SK-N-SH treated with all-trans-retinoic acid at 6 μM for 48 hours (cell line): ENCODE data around the gene GNAS.
"Not testable (repeated sequence)": the region's sequence is repeated elsewhere in the genome, so short reads cannot be mapped to it uniquely, and the experiment has no call there.

Experiments used
- BACH2 ChIP-seq: fragments of 250-450 bp; sonication (Bioruptor Pico); IDR thresholded peaks from 2 replicates; pipeline ENCODE4 v1.9.0; 2021; ENCODE audit warnings: mild to moderate bottlenecking, borderline replicate concordance
- CSDC2 ChIP-seq: fragments of 250-450 bp; sonication (Bioruptor Pico); IDR thresholded peaks from 2 replicates; pipeline ENCODE4 v1.5.0; 2020; ENCODE audit warnings: mild to moderate bottlenecking, moderate library complexity
- PPARA ChIP-seq: fragments of 250-450 bp; sonication (Bioruptor Pico); IDR thresholded peaks from 2 replicates; pipeline ENCODE4 v1.5.0; 2020; ENCODE audit warnings: mild to moderate bottlenecking, borderline replicate concordance
- RARB ChIP-seq: fragments of 250-450 bp; sonication (Bioruptor Pico); IDR thresholded peaks from 2 replicates; pipeline ENCODE4 v1.8.0; 2021; ENCODE audit warnings: mild to moderate bottlenecking, moderate library complexity
- SNAI2 ChIP-seq: fragments of 250-450 bp; sonication (Bioruptor Pico); IDR thresholded peaks from 2 replicates; pipeline ENCODE4 v1.5.0; 2020; ENCODE audit warnings: mild to moderate bottlenecking, moderate library complexity
- TOX ChIP-seq: fragments of 250-450 bp; sonication (Bioruptor Pico); IDR thresholded peaks from 2 replicates; pipeline ENCODE4 v1.8.0; 2021; ENCODE audit warnings: mild to moderate bottlenecking, moderate library complexity, borderline replicate concordance
- ZC3H10 ChIP-seq: fragments of 250-450 bp; sonication (Bioruptor Pico); IDR thresholded peaks from 2 replicates; pipeline ENCODE4 v1.5.1; 2021; ENCODE audit warnings: mild to moderate bottlenecking, moderate library complexity
- ZFP30 ChIP-seq: fragments of 450-650 bp; formaldehyde crosslinking; IDR thresholded peaks from 2 replicates; pipeline ENCODE4 v1.5.0; 2022; ENCODE audit warnings: mild to moderate bottlenecking, moderate library complexity
- ZNF565 ChIP-seq: fragments of 450-650 bp; formaldehyde crosslinking; conservative IDR thresholded peaks from 2 replicates; pipeline ENCODE4 v1.5.0; 2020; ENCODE audit warnings: low read depth, mild to moderate bottlenecking, moderate library complexity
- ZNF70 ChIP-seq: fragments of 450-650 bp; formaldehyde crosslinking; IDR thresholded peaks from 2 replicates; pipeline ENCODE4 v1.5.0; 2020; ENCODE audit warnings: mild to moderate bottlenecking, moderate library complexity
- TF ChIP-seq, protein P1 (sequence below): fragments of 250-450 bp; sonication (Bioruptor Pico); IDR thresholded peaks from 2 replicates; pipeline ENCODE4 v1.8.0; 2020; ENCODE audit warnings: mild to moderate bottlenecking, moderate library complexity, borderline replicate concordance
- TF ChIP-seq, protein P2 (sequence below): fragments of 250-450 bp; sonication (Bioruptor Pico); IDR thresholded peaks from 2 replicates; pipeline ENCODE4 v1.5.0; 2020; ENCODE audit warnings: mild to moderate bottlenecking, moderate library complexity
- TF ChIP-seq, protein P3 (sequence below): fragments of 250-450 bp; sonication (Bioruptor Pico); IDR thresholded peaks from 2 replicates; pipeline ENCODE4 v1.5.1; 2021; ENCODE audit warnings: mild to moderate bottlenecking, moderate library complexity

DNA sequence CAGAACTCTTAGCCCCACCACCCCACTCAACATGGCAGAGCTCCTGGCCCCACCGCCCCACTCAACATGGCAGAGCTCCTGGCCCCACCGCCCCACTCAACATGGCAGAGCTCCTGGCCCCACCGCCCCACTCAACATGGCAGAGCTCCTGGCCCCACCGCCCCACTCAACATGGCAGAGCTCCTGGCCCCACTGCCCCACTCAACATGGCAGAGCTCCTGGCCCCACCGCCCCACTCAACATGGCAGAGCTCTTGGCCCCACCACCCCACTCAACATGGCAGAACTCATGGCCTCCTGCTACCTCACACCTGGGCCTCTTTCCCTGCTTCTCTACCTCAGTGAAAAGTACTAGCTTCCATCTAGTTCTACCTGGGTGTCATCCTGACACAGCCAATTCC lies 23.7 kb upstream of the GNAS start:
- TF ChIP-seq ZC3H10 (CRISPR knock-in tag); RARB (CRISPR knock-in tag); SNAI2 (CRISPR knock-in tag); CSDC2 (CRISPR knock-in tag); BACH2 (CRISPR knock-in tag); ZFP30 (CRISPR knock-in tag); ZNF565; TOX (CRISPR knock-in tag); ZNF70; PPARA: not testable (repeated sequence)
- TF ChIP-seq, protein P1, sequence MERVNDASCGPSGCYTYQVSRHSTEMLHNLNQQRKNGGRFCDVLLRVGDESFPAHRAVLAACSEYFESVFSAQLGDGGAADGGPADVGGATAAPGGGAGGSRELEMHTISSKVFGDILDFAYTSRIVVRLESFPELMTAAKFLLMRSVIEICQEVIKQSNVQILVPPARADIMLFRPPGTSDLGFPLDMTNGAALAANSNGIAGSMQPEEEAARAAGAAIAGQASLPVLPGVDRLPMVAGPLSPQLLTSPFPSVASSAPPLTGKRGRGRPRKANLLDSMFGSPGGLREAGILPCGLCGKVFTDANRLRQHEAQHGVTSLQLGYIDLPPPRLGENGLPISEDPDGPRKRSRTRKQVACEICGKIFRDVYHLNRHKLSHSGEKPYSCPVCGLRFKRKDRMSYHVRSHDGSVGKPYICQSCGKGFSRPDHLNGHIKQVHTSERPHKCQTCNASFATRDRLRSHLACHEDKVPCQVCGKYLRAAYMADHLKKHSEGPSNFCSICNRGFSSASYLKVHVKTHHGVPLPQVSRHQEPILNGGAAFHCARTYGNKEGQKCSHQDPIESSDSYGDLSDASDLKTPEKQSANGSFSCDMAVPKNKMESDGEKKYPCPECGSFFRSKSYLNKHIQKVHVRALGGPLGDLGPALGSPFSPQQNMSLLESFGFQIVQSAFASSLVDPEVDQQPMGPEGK (CRISPR knock-in tag): not testable (repeated sequence)
- TF ChIP-seq, protein P2, sequence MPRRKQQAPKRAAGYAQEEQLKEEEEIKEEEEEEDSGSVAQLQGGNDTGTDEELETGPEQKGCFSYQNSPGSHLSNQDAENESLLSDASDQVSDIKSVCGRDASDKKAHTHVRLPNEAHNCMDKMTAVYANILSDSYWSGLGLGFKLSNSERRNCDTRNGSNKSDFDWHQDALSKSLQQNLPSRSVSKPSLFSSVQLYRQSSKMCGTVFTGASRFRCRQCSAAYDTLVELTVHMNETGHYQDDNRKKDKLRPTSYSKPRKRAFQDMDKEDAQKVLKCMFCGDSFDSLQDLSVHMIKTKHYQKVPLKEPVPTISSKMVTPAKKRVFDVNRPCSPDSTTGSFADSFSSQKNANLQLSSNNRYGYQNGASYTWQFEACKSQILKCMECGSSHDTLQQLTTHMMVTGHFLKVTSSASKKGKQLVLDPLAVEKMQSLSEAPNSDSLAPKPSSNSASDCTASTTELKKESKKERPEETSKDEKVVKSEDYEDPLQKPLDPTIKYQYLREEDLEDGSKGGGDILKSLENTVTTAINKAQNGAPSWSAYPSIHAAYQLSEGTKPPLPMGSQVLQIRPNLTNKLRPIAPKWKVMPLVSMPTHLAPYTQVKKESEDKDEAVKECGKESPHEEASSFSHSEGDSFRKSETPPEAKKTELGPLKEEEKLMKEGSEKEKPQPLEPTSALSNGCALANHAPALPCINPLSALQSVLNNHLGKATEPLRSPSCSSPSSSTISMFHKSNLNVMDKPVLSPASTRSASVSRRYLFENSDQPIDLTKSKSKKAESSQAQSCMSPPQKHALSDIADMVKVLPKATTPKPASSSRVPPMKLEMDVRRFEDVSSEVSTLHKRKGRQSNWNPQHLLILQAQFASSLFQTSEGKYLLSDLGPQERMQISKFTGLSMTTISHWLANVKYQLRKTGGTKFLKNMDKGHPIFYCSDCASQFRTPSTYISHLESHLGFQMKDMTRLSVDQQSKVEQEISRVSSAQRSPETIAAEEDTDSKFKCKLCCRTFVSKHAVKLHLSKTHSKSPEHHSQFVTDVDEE (CRISPR knock-in tag): not testable (repeated sequence)
- TF ChIP-seq, protein P3, sequence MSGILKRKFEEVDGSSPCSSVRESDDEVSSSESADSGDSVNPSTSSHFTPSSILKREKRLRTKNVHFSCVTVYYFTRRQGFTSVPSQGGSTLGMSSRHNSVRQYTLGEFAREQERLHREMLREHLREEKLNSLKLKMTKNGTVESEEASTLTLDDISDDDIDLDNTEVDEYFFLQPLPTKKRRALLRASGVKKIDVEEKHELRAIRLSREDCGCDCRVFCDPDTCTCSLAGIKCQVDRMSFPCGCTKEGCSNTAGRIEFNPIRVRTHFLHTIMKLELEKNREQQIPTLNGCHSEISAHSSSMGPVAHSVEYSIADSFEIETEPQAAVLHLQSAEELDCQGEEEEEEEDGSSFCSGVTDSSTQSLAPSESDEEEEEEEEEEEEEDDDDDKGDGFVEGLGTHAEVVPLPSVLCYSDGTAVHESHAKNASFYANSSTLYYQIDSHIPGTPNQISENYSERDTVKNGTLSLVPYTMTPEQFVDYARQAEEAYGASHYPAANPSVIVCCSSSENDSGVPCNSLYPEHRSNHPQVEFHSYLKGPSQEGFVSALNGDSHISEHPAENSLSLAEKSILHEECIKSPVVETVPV: not testable (repeated sequence)
